Measurements from ENCODE around the gene CEP350. TPM values are rescaled to one million over a fixed set of nuclear protein-coding genes. Genes with fewer than 3 reads are reported as not detected.
A peak's percentile ranks its signal among the peaks of the same experiment; 100 is the strongest.

The CEP350 gene
- total RNA-seq, 2 donors from 2014 or later: 70.0 to 72.6 TPM

DNA sequence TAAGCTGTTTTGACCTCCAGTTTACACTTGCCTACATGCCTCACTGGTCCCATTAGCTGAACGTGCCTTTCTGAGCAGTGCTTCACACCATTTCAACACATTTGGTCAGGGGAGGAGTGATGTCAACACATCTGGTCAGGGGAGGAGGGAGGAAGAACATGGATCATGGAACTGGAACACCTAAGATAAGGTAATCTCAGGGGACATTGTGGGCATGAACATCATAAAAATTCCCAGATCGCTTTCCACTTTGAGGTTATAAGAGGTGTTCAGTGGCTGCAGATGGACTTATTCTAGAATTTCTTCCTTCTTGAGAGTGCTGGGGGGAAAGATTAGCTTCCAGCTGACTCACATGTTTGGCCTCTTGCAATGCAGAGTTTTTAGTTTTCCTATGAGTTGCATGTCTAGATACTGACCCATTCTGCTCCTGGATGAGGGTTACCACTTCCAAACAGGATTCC lies 202.1 kb downstream of the CEP350 start:
- Mint-ChIP-seq H3K9me3 (no peaks in the 10 kb centered on the region), H3K36me3 (no peaks in the 10 kb centered on the region), H3K4me3 (no peak overlapping the region), H3K27ac (peak overlapping the region in 1 of 2 donors; percentile 84), H3K4me1 (ENCODE audit: low read depth in 2 of 2) (peaks cover 41 to 43% of the 10 kb centered on the region in 2 donors), H3K27me3 (no peaks in the 10 kb centered on the region)
- no peak for ATAC-seq
- no peak for DNase-seq (ENCODE audit: low spot score)

DNA sequence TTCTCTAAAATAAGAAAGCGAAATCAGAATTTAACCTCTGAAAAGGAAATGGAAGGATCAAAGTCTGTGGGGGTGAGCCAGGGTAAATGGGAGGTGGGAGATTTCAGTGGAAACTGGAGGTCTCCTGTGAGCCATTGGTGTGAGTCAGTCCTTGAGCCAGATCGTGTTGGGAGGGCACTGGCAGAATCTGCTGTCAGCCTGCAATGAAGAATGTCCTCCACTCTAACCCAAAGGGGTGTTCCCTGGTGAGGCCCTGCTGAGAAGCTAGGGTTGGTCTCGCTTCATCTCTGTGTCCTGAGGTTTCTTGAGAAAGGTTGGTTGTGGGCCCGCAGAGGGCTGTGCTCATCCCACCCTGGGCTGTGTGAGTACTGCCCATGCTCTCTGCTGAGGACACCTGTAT lies 202.5 kb downstream of the CEP350 start:
- DNase-seq (ENCODE audit: low spot score) (no peak), ATAC-seq (no peak)
- Mint-ChIP-seq H3K36me3 (no peaks in the 10 kb centered on the region), H3K27ac (peak overlapping the region in 1 of 2 donors; percentile 16), H3K4me1 (ENCODE audit: low read depth in 2 of 2) (peaks cover 41 to 43% of the 10 kb centered on the region in 2 donors), H3K4me3 (no peak overlapping the region), H3K27me3 (no peaks in the 10 kb centered on the region), H3K9me3 (no peaks in the 10 kb centered on the region)

DNA sequence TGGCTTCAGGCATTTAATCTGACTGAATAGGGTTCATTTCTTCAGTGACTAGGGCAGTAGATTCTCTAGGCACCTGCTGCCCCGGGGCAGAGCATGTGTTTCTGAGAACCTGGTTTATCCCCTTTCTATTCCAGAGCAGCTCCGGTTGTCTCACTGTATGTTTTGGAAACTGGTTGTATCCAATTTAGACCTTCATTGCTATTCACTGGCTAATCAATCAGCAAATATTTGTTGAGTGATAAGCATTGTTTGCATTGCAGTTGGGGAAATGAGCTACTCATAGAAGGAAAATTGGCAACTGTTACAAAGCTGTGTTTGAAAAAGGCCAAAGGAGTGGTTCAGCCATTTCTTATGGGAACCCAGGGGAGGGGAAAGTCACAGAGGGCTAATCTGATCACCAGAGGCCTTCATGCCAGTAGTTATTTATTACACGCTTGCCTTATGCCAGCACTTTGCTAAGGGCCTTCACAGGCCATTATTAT lies 203.0 kb downstream of the CEP350 start:
- H3K27ac Mint-ChIP-seq: no peak overlapping the region
- no peak for ATAC-seq
- no peaks in the 10 kb centered on the region for H3K36me3 Mint-ChIP-seq
- H3K4me1 Mint-ChIP-seq (ENCODE audit: low read depth in 2 of 2): peaks cover 41 to 43% of the 10 kb centered on the region in 2 donors
- no peaks in the 10 kb centered on the region for H3K9me3 Mint-ChIP-seq
- no peaks in the 10 kb centered on the region for H3K27me3 Mint-ChIP-seq
- DNase-seq (ENCODE audit: low spot score): no peak
- no peak overlapping the region for H3K4me3 Mint-ChIP-seq

DNA sequence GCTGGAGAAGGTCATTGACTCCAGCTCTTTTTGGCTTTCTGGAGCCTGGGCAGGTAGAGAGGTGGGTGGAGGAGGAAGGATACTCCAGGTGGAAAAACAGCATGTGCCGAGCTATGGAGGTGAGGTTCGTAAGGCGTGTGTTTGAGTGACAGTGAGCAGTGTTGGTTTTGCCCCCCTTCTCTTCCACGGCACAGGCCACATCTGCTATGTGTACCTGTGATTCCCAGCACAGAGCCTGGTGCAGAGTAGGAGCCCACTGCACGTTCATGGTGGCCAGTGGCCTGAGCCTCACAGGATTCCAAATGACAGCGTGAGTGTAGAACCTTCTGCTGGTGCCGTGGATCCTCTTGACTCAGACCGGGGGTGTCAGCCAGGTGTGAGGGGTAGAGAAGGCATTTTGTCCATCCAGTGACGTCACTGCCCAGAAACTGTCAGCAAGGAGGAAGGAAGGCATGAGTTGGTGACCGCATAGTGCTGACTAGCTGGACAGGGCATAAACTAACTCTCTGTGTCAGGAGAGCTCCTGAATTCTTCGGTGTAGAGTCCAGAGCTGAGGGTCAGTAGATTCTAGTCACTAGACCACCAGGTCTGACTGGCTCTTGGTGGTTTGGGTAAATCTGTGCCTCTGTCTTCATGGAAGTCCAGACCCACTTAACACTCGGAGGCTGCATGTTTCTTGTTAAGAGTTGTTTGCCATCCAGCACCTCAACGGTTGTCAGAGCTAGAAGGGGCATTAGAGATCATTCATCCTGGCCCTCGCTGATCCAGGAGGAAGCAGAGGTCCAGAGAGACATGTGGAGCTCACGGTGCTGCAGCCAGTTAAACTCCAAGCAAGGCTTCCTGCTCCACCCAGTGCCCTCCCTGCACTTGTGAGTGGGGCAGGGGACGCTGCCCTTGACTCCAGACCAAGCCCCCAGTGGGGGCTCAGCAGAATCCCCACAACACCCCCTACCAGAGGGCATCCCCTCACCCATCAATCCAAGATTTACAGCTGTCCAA lies 203.8 kb downstream of the CEP350 start:
- H3K4me1 Mint-ChIP-seq (ENCODE audit: low read depth in 2 of 2): peaks cover 40 to 42% of the 10 kb centered on the region in 2 donors
- DNase-seq (ENCODE audit: low spot score) (no peak), ATAC-seq (no peak)
- H3K27me3 Mint-ChIP-seq: no peaks in the 10 kb centered on the region
- H3K9me3 Mint-ChIP-seq: no peaks in the 10 kb centered on the region
- H3K36me3 Mint-ChIP-seq: no peaks in the 10 kb centered on the region
- peak overlapping the region in 1 of 2 donors; percentile 17 for H3K27ac Mint-ChIP-seq
- H3K4me3 Mint-ChIP-seq: no peak overlapping the region

DNA sequence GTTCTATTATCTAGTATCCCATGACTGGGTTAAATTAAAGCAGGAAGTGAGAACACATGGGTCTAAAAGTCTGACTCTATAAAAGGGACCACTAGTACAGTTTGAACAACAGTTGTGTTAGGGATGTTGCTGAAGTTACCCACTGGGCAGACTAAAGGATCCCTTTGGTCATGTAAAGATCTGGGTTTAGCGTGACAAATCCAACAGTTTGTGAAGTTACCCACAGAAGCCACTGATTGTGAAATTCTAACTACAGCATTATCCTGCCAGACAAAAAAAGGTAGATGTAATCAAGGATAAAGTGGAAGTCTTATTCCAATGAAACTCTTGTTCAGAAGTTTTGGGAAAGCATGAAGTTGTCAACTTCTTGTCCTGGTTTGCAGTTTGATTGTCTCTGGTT lies 205.7 kb downstream of the CEP350 start:
- no peaks in the 10 kb centered on the region for H3K36me3 Mint-ChIP-seq
- H3K9me3 Mint-ChIP-seq: no peaks in the 10 kb centered on the region
- ATAC-seq: no peak
- DNase-seq (ENCODE audit: low spot score): no peak
- H3K27ac Mint-ChIP-seq: no peak overlapping the region
- H3K4me1 Mint-ChIP-seq (ENCODE audit: low read depth in 2 of 2): peaks cover 37 to 41% of the 10 kb centered on the region in 2 donors
- H3K4me3 Mint-ChIP-seq: no peak overlapping the region
- H3K27me3 Mint-ChIP-seq: no peaks in the 10 kb centered on the region

DNA sequence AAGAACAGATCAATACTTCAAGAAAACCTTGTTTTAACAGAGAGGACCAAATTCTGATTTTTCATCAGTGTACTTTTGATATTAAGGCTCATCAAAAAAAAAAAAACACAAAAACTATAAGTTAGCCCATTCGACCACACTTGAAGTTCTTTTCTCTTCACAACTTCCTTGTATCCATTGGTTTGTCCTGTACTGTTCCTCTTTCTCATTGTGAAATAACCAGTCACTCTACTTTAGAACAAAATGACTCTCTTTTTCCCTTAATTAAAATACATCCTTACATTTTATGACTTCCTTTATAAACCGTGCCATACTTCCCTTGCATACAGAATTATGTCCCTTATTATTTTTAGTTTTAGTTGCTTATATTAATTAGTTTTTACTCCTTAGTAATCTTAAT lies 208.4 kb downstream of the CEP350 start:
- DNase-seq (ENCODE audit: low spot score) (no peak), ATAC-seq (no peak)
- H3K4me3 Mint-ChIP-seq: no peak overlapping the region
- H3K27ac Mint-ChIP-seq: no peak overlapping the region
- H3K36me3 Mint-ChIP-seq: no peaks in the 10 kb centered on the region
- peaks cover 19 to 24% of the 10 kb centered on the region in 2 donors for H3K4me1 Mint-ChIP-seq (ENCODE audit: low read depth in 2 of 2)
- no peaks in the 10 kb centered on the region for H3K9me3 Mint-ChIP-seq
- no peaks in the 10 kb centered on the region for H3K27me3 Mint-ChIP-seq

Other genes starting within 250 kb of the CEP350 start
- gene FAM163A, start 211.5 kb upstream of the CEP350 start, total RNA-seq: not detected
- 10 to 100 TPM; 60.5 to 75.2 TPM for gene TOR1AIP2, start 77.0 kb upstream of the CEP350 start, total RNA-seq
- 10 to 100 TPM; 73.1 to 84.0 TPM for gene TOR1AIP1, start 72.5 kb upstream of the CEP350 start, total RNA-seq
- gene QSOX1, start 200.1 kb downstream of the CEP350 start, total RNA-seq: 10 to 100 TPM; 39.1 to 60.3 TPM